ENCODE measurements around the gene ZBTB21.

- TF ChIP-seq CTCF (IDR thresholded peaks at IDR 0.05) (no peak), POLR2A (IDR thresholded peaks at IDR 0.05) (no peak), POLR2AphosphoS5 (IDR thresholded peaks at IDR 0.05) (no peak)
These were observed 48.4 kb downstream of the ZBTB21 start for GRCh38 chr21:41961753-41962152.

Measured in transverse colon (tissue), 4 donors.